ENCODE data around the gene FOXN3. TPM values are rescaled to one million over a fixed set of nuclear protein-coding genes. Genes with fewer than 3 reads are reported as not detected.

Gene FOXN3
- total and polyA plus RNA-seq, 10 of the 15 experiments (the other 5 are each of a cell fraction or from before 2014, with no cell fraction given) = 4.5 to 68.9 (median 29.7) TPM

- TF ChIP-seq EED (IDR thresholded peaks at IDR 0.05; ENCODE audit: low read depth) (peak; percentile 81), FOXK2 (IDR thresholded peaks at IDR 0.05) (no peak), KLF5 (IDR thresholded peaks at IDR 0.05; ENCODE audit: partially characterized antibody) (no peak), BCLAF1 (IDR thresholded peaks at IDR 0.05) (no peak), SIN3A (IDR thresholded peaks at IDR 0.05; ENCODE audit: low read depth, low read length) (no peak), SP1 (IDR thresholded peaks at IDR 0.05; ENCODE audit: low read depth, low read length) (no peak), CEBPZ (IDR thresholded peaks at IDR 0.05; ENCODE audit: low read depth, low read length) (no peak), RAD51 (IDR thresholded peaks at IDR 0.05) (no peak), ZNF24 (IDR thresholded peaks at IDR 0.05) (no peak), E4F1 (IDR thresholded peaks at IDR 0.05; ENCODE audit: borderline replicate concordance, partially characterized antibody) (no peak), CUX1 (IDR thresholded peaks at IDR 0.05; ENCODE audit: insufficient replicate concordance, low read depth, low read length) (no peak), MEF2B (IDR thresholded peaks at IDR 0.05; ENCODE audit: partially characterized antibody, poor library complexity, severe bottlenecking) (peak; percentile 29), PKNOX1 (IDR thresholded peaks at IDR 0.05) (no peak), NR2F1 (conservative IDR thresholded peaks at IDR 0.05) (peak; percentile 29; the same call in 1 of the 2 replicates), ZNF384 (IDR thresholded peaks at IDR 0.05; ENCODE audit: borderline replicate concordance, low read depth, low read length) (peak; percentile 89)
These were observed 8.9 kb upstream of the FOXN3 start (continued) for GRCh38 chr14:89425931-89426330.
